Measurements from ENCODE around the gene ATM.
A peak's percentile ranks its signal among the peaks of the same experiment; 100 is the strongest.

The ATM gene, protein sequence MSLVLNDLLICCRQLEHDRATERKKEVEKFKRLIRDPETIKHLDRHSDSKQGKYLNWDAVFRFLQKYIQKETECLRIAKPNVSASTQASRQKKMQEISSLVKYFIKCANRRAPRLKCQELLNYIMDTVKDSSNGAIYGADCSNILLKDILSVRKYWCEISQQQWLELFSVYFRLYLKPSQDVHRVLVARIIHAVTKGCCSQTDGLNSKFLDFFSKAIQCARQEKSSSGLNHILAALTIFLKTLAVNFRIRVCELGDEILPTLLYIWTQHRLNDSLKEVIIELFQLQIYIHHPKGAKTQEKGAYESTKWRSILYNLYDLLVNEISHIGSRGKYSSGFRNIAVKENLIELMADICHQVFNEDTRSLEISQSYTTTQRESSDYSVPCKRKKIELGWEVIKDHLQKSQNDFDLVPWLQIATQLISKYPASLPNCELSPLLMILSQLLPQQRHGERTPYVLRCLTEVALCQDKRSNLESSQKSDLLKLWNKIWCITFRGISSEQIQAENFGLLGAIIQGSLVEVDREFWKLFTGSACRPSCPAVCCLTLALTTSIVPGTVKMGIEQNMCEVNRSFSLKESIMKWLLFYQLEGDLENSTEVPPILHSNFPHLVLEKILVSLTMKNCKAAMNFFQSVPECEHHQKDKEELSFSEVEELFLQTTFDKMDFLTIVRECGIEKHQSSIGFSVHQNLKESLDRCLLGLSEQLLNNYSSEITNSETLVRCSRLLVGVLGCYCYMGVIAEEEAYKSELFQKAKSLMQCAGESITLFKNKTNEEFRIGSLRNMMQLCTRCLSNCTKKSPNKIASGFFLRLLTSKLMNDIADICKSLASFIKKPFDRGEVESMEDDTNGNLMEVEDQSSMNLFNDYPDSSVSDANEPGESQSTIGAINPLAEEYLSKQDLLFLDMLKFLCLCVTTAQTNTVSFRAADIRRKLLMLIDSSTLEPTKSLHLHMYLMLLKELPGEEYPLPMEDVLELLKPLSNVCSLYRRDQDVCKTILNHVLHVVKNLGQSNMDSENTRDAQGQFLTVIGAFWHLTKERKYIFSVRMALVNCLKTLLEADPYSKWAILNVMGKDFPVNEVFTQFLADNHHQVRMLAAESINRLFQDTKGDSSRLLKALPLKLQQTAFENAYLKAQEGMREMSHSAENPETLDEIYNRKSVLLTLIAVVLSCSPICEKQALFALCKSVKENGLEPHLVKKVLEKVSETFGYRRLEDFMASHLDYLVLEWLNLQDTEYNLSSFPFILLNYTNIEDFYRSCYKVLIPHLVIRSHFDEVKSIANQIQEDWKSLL (N-terminal part only)

DNA sequence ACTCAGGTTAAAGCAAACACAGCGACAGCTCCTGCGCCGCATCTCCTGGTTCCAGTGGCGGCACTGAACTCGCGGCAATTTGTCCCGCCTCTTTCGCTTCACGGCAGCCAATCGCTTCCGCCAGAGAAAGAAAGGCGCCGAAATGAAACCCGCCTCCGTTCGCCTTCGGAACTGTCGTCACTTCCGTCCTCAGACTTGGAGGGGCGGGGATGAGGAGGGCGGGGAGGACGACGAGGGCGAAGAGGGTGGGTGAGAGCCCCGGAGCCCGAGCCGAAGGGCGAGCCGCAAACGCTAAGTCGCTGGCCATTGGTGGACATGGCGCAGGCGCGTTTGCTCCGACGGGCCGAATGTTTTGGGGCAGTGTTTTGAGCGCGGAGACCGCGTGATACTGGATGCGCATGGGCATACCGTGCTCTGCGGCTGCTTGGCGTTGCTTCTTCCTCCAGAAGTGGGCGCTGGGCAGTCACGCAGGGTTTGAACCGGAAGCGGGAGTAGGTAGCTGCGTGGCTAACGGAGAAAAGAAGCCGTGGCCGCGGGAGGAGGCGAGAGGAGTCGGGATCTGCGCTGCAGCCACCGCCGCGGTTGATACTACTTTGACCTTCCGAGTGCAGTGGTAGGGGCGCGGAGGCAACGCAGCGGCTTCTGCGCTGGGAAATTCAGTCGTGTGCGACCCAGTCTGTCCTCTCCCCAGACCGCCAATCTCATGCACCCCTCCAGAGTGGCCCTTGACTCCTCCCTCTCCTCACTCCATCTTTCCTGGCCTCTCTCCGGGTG, at the start of gene ATM, which contains the start of gene NPAT:
ATM (plus strand) TSS at position 494 of the 774 bp plus-strand sequence. CDS start 4,558 bp downstream, outside the sequence.
NPAT (minus strand) TSS at position 65 of the 774 bp plus-strand sequence. CDS start 102 bp downstream, outside the sequence.
- H3K79me2 ChIP-seq (ENCODE audit: insufficient read depth, low read length) = peaks cover 96% of the 10 kb centered on the region
- H3K27me3 ChIP-seq (ENCODE audit: insufficient read depth, low read length, poor library complexity) = no peaks in the 10 kb centered on the region
- peak within 1 kb of the TSS; percentile 90 for H3K9ac ChIP-seq (ENCODE audit: low read depth, low read length)
- no peak for TF ChIP-seq EZH2 (IDR thresholded peaks at IDR 0.05; ENCODE audit: borderline replicate concordance, low read depth, low read length, severe bottlenecking)
- TF ChIP-seq, protein P1, sequence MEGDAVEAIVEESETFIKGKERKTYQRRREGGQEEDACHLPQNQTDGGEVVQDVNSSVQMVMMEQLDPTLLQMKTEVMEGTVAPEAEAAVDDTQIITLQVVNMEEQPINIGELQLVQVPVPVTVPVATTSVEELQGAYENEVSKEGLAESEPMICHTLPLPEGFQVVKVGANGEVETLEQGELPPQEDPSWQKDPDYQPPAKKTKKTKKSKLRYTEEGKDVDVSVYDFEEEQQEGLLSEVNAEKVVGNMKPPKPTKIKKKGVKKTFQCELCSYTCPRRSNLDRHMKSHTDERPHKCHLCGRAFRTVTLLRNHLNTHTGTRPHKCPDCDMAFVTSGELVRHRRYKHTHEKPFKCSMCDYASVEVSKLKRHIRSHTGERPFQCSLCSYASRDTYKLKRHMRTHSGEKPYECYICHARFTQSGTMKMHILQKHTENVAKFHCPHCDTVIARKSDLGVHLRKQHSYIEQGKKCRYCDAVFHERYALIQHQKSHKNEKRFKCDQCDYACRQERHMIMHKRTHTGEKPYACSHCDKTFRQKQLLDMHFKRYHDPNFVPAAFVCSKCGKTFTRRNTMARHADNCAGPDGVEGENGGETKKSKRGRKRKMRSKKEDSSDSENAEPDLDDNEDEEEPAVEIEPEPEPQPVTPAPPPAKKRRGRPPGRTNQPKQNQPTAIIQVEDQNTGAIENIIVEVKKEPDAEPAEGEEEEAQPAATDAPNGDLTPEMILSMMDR (IDR thresholded peaks at IDR 0.05; ENCODE audit: borderline replicate concordance, extremely low read depth, low read length, poor library complexity, severe bottlenecking) = peak; percentile 95
- H3K27ac ChIP-seq (ENCODE audit: low read length) = peak within 1 kb of the TSS; percentile 96
- ATAC-seq (ENCODE audit: insufficient read depth, low read depth) = peak; percentile 86
- peak within 1 kb of the TSS; percentile 77 for H3K4me2 ChIP-seq (ENCODE audit: insufficient read depth, low read length)
- H2AFZ ChIP-seq (ENCODE audit: low read depth, low read length) = peak within 1 kb of the TSS; percentile 89
- DNase-seq = peak; percentile 99
- H3K4me3 ChIP-seq (ENCODE audit: low read depth in 1 of 2, low read length in 2 of 2) = peak within 1 kb of the TSS; percentile 79 to 82
- no peaks in the 10 kb centered on the region for H3K9me3 ChIP-seq (ENCODE audit: insufficient read depth, low read length, severe bottlenecking)
- peaks cover 33% of the 10 kb centered on the region for H3K36me3 ChIP-seq (ENCODE audit: insufficient read depth, low read length)
- H4K20me1 ChIP-seq (ENCODE audit: insufficient read depth, low read length) = peaks cover 20% of the 10 kb centered on the region
- H3K4me1 ChIP-seq (ENCODE audit: insufficient read depth, low read length) = peaks cover 63% of the 10 kb centered on the region

DNA sequence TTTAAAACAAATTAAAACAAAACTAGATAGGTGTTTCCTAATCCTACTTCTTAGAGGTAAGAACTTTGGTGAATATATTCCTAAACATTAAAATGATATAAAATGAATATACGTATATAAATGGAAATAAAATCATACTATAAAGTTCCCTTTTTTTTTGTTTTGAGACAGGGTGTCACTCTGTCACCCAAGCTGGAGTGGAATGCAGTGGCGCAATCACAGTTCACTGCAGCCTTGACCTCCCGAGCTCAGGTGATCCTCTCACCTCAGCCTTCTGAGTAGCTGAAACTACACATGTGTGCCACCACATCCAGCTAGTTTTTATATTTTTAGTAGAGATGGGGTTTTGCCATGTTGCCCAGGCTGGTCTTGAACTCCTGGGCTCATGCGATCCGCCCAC, 45.3 kb upstream of the ATM start:
- Histone ChIP-seq H3K79me2 (ENCODE audit: insufficient read depth, low read length) (no peaks in the 10 kb centered on the region), H3K9ac (ENCODE audit: low read depth, low read length) (no peak overlapping the region), H3K27me3 (ENCODE audit: insufficient read depth, low read length, poor library complexity) (no peaks in the 10 kb centered on the region), H4K20me1 (ENCODE audit: insufficient read depth, low read length) (no peaks in the 10 kb centered on the region), H3K4me2 (ENCODE audit: insufficient read depth, low read length) (no peak overlapping the region), H3K4me3 (ENCODE audit: low read depth in 1 of 2, low read length in 2 of 2) (no peak overlapping the region), H3K27ac (ENCODE audit: low read length) (no peak overlapping the region), H3K9me3 (ENCODE audit: insufficient read depth, low read length, severe bottlenecking) (no peaks in the 10 kb centered on the region), H2AFZ (ENCODE audit: low read depth, low read length) (no peak overlapping the region), H3K4me1 (ENCODE audit: insufficient read depth, low read length) (no peaks in the 10 kb centered on the region), H3K36me3 (ENCODE audit: insufficient read depth, low read length) (peaks cover 83% of the 10 kb centered on the region)
- no peak for ATAC-seq (ENCODE audit: insufficient read depth, low read depth)
- no peak for DNase-seq
- no peak for TF ChIP-seq EZH2 (IDR thresholded peaks at IDR 0.05; ENCODE audit: borderline replicate concordance, low read depth, low read length, severe bottlenecking)
- TF ChIP-seq, protein P1 (IDR thresholded peaks at IDR 0.05; ENCODE audit: borderline replicate concordance, extremely low read depth, low read length, poor library complexity, severe bottlenecking) = no peak

DNA sequence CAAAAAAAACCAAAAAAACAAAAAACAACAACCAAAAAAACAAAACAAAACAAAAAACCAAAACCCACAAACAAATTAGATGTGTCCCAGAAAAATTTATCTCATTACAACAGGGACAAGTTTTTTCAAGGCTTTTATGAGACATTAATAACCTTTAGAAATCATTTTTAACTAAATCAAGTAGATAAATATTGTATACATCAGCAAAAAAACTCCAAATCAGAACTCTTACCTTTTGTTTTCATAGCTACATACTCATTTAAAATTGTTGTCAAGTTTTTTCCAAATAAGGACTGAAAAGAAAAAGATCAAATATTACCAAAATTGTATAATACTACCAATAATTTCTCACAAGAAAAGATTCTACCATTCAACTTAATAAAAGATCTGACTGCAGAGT, 29.1 kb upstream of the ATM start:
- ATAC-seq (ENCODE audit: insufficient read depth, low read depth) (no peak), DNase-seq (no peak)
- H3K79me2 ChIP-seq (ENCODE audit: insufficient read depth, low read length) = peaks cover 44% of the 10 kb centered on the region
- no peaks in the 10 kb centered on the region for H3K4me1 ChIP-seq (ENCODE audit: insufficient read depth, low read length)
- no peaks in the 10 kb centered on the region for H3K9me3 ChIP-seq (ENCODE audit: insufficient read depth, low read length, severe bottlenecking)
- no peak overlapping the region for H3K4me2 ChIP-seq (ENCODE audit: insufficient read depth, low read length)
- TF ChIP-seq, protein P1 (IDR thresholded peaks at IDR 0.05; ENCODE audit: borderline replicate concordance, extremely low read depth, low read length, poor library complexity, severe bottlenecking) = no peak
- no peak for TF ChIP-seq EZH2 (IDR thresholded peaks at IDR 0.05; ENCODE audit: borderline replicate concordance, low read depth, low read length, severe bottlenecking)
- no peak overlapping the region for H2AFZ ChIP-seq (ENCODE audit: low read depth, low read length)
- H3K9ac ChIP-seq (ENCODE audit: low read depth, low read length) = no peak overlapping the region
- H3K27me3 ChIP-seq (ENCODE audit: insufficient read depth, low read length, poor library complexity) = no peaks in the 10 kb centered on the region
- peaks cover 88% of the 10 kb centered on the region for H3K36me3 ChIP-seq (ENCODE audit: insufficient read depth, low read length)
- no peak overlapping the region for H3K27ac ChIP-seq (ENCODE audit: low read length)
- H3K4me3 ChIP-seq (ENCODE audit: low read depth in 1 of 2, low read length in 2 of 2) = no peak overlapping the region
- H4K20me1 ChIP-seq (ENCODE audit: insufficient read depth, low read length) = peaks cover 14% of the 10 kb centered on the region

All from DND-41 (cell line).